ENCODE measurements around the gene SORCS3. TPM values are rescaled to one million over a fixed set of nuclear protein-coding genes. Genes with fewer than 3 reads are reported as not detected.

Gene SORCS3
- total RNA-seq, 1 experiment from 2014 or later: 0.94 TPM

GRCh38 chr10:105148921-105149320 is 507.8 kb downstream of the SORCS3 start (continued):
- TF ChIP-seq GABPB1 (CRISPR knock-in tag; IDR thresholded peaks at IDR 0.05): no peak
- TF ChIP-seq HMGA2 (CRISPR knock-in tag; IDR thresholded peaks at IDR 0.05): no peak
- no peak for TF ChIP-seq CBFB (CRISPR knock-in tag; IDR thresholded peaks at IDR 0.05; ENCODE audit: low read depth)
- no peak for TF ChIP-seq TCF7 (CRISPR knock-in tag; IDR thresholded peaks at IDR 0.05; ENCODE audit: low read depth)
- TF ChIP-seq ESRRA (CRISPR knock-in tag; IDR thresholded peaks at IDR 0.05; ENCODE audit: borderline replicate concordance): no peak
- TF ChIP-seq JUN (CRISPR knock-in tag; IDR thresholded peaks at IDR 0.05): no peak
- TF ChIP-seq, protein P1, sequence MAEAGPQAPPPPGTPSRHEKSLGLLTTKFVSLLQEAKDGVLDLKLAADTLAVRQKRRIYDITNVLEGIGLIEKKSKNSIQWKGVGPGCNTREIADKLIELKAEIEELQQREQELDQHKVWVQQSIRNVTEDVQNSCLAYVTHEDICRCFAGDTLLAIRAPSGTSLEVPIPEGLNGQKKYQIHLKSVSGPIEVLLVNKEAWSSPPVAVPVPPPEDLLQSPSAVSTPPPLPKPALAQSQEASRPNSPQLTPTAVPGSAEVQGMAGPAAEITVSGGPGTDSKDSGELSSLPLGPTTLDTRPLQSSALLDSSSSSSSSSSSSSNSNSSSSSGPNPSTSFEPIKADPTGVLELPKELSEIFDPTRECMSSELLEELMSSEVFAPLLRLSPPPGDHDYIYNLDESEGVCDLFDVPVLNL (CRISPR knock-in tag; IDR thresholded peaks at IDR 0.05; ENCODE audit: borderline replicate concordance, low read depth): no peak

DNA sequence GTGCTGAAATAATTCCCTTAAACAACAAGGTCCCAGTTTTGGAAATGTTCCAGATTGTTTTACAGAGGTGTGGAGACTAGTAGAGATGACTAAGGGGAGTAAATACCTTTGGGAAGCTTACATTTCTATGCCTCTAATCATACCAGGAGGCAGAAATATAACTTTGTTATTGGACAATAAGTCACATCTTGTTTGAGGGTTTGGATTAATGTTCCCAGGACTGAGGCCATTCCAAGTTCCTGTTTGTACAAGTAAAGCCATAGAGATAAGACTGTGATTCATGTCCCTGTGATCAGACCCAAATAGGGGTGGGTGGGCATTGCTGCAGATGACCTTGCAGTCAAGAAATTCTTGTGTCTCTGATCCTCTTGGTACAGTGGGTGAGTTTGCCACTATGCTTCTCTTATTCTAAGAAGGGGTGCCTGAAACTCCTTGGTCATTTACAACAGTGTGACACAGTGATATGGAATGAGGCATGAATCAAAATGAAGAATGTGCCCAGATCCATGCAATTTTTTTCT is 508.3 kb downstream of the SORCS3 start:
- no peak for DNase-seq (ENCODE audit: low spot score)
- no peak for ATAC-seq
- TF ChIP-seq NR1H2 (CRISPR knock-in tag; IDR thresholded peaks at IDR 0.05) (no peak), ZNF121 (CRISPR knock-in tag; IDR thresholded peaks at IDR 0.05) (no peak), ZNF512 (CRISPR knock-in tag; IDR thresholded peaks at IDR 0.05; ENCODE audit: borderline replicate concordance) (no peak), FOXP1 (CRISPR knock-in tag; IDR thresholded peaks at IDR 0.05; ENCODE audit: borderline replicate concordance) (no peak), NFE2L1 (CRISPR knock-in tag; IDR thresholded peaks at IDR 0.05) (no peak), NR2C2 (CRISPR knock-in tag; IDR thresholded peaks at IDR 0.05) (no peak), TP53 (CRISPR knock-in tag; IDR thresholded peaks at IDR 0.05) (no peak), RORB (CRISPR knock-in tag; IDR thresholded peaks at IDR 0.05) (no peak), ZNF138 (CRISPR knock-in tag; conservative IDR thresholded peaks at IDR 0.05) (no peak), ATF1 (CRISPR knock-in tag; IDR thresholded peaks at IDR 0.05) (no peak), ZNF219 (CRISPR knock-in tag; IDR thresholded peaks at IDR 0.05; ENCODE audit: borderline replicate concordance) (no peak), ETV6 (CRISPR knock-in tag; IDR thresholded peaks at IDR 0.05) (no peak), HMGA2 (CRISPR knock-in tag; IDR thresholded peaks at IDR 0.05) (no peak), TCF7 (CRISPR knock-in tag; IDR thresholded peaks at IDR 0.05; ENCODE audit: low read depth) (no peak), ZNF281 (CRISPR knock-in tag; IDR thresholded peaks at IDR 0.05) (no peak), GRHL2 (CRISPR knock-in tag; IDR thresholded peaks at IDR 0.05; ENCODE audit: insufficient replicate concordance, severe bottlenecking) (no peak), ATF2 (CRISPR knock-in tag; IDR thresholded peaks at IDR 0.05; ENCODE audit: borderline replicate concordance, low read depth) (no peak), ERG (CRISPR knock-in tag; IDR thresholded peaks at IDR 0.05) (no peak), TEAD4 (CRISPR knock-in tag; IDR thresholded peaks at IDR 0.05) (no peak)
- TF ChIP-seq, protein P2, sequence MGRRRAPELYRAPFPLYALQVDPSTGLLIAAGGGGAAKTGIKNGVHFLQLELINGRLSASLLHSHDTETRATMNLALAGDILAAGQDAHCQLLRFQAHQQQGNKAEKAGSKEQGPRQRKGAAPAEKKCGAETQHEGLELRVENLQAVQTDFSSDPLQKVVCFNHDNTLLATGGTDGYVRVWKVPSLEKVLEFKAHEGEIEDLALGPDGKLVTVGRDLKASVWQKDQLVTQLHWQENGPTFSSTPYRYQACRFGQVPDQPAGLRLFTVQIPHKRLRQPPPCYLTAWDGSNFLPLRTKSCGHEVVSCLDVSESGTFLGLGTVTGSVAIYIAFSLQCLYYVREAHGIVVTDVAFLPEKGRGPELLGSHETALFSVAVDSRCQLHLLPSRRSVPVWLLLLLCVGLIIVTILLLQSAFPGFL (CRISPR knock-in tag; IDR thresholded peaks at IDR 0.05; ENCODE audit: borderline replicate concordance): no peak
- no peak overlapping the region for H3K27ac Mint-ChIP-seq
- H3K9me3 Mint-ChIP-seq: no peaks in the 10 kb centered on the region
- CTCF ChIA-PET: no interaction called here
- POLR2A ChIA-PET: no interaction called here
- H3K36me3 Mint-ChIP-seq: no peaks in the 10 kb centered on the region
- H3K4me3 Mint-ChIP-seq: no peak overlapping the region
- peaks cover 6% of the 10 kb centered on the region for H3K4me1 Mint-ChIP-seq
- no peaks in the 10 kb centered on the region for H3K27me3 Mint-ChIP-seq (ENCODE audit: low read depth)

All from WTC11 (cell line).